Astrocyte of the cerebellum (primary cell): ENCODE data around the gene TAS2R20.

ENCODE experiments used
- DNase-seq: peaks from one replicate; pipeline ENCODE4 v3.0.0-alpha.2; 2011; ENCODE audit warnings: low read depth
- H3K4me3 ChIP-seq: 2 replicates; pipeline ENCODE4 v1.5.1; 2011; ENCODE audit warnings: mild to moderate bottlenecking, low read depth, low read length, moderate library complexity
- CTCF ChIP-seq: IDR thresholded peaks from 2 replicates; pipeline ENCODE4 v1.5.1; 2012; ENCODE audit warnings: low read length, low read depth, moderate library complexity, mild to moderate bottlenecking; ENCODE audit errors: missing control alignments
- in situ Hi-C: cut with HindIII; loops from 2 replicates; pipeline ENCODE4 v1.10.0; 2017; ENCODE audit warnings: low sequenced_read_pairs

Gene TAS2R20

GRCh38 chr12:10989107-10989506 is 9.0 kb downstream of the TAS2R20 start:
- TF ChIP-seq CTCF: no peak
- DNase-seq: no peak
- in situ Hi-C loops: no loop called here
- no peak overlapping the region for H3K4me3 ChIP-seq

GRCh38 chr12:10986812-10987211 is 11.3 kb downstream of the TAS2R20 start, which contains the start of gene TAS2R50:
TAS2R50 (minus strand) TSS chr12:10986912; CDS start chr12:10986860, 52 bp downstream.
- no peak for TF ChIP-seq CTCF
- in situ Hi-C loops: no loop called here
- no peak for DNase-seq
- no peak within 1 kb of the TSS for H3K4me3 ChIP-seq

GRCh38 chr12:10982244-10982643 is 15.9 kb downstream of the TAS2R20 start:
- DNase-seq: no peak
- H3K4me3 ChIP-seq: no peak overlapping the region
- TF ChIP-seq CTCF: no peak
- in situ Hi-C loops: no loop called here

- H3K4me3 ChIP-seq: no peak overlapping the region
- no peak for DNase-seq
- in situ Hi-C loops: no loop called here
- TF ChIP-seq CTCF: no peak
Measured at GRCh38 chr12:10974965-10975364, 23.1 kb downstream of the TAS2R20 start.

- H3K4me3 ChIP-seq: no peak overlapping the region
- TF ChIP-seq CTCF: no peak
- in situ Hi-C loops: no loop called here
- peak; percentile 85 for DNase-seq
Measured at GRCh38 chr12:10968765-10969456, 29.2 kb downstream of the TAS2R20 start.

GRCh38 chr12:10967409-10967808 is 30.7 kb downstream of the TAS2R20 start:
- no peak overlapping the region for H3K4me3 ChIP-seq
- no peak for TF ChIP-seq CTCF
- peak; percentile 67 for DNase-seq
- in situ Hi-C loops: no loop called here
